ENCODE data around the gene SMURF2. TPM values are rescaled to one million over a fixed set of nuclear protein-coding genes. Genes with fewer than 3 reads are reported as not detected.

The SMURF2 gene
- total RNA-seq, 1 experiment from 2014 or later = 35.3 TPM

DNA sequence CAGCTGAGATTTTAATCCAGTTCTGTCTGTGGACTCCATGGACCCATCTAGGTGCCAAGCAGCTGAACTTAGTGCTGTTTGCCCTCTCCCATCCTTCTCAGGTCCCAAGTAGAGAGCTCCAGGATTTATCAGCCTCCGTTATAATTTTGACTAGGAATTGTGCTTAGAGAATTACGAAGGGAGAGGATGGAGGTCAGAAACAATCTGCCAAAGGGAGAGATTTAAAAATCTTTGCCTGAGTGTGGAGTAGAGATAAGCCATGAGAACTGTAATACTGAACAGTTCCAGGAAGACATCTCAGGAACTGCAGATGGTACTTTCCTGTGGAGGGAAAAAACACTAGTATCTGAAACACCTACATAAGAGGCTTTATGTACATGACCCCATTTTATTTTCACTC lies 128.3 kb downstream of the SMURF2 start:
- Histone ChIP-seq H4K8ac (replicated peaks; ENCODE audit: insufficient read length, low read depth, low read length) (no peak overlapping the region), H3K18ac (ENCODE audit: insufficient read length, low read depth, low read length) (no peak overlapping the region), H3K56ac (ENCODE audit: insufficient read length, low read depth, low read length) (no peak overlapping the region), H2AK5ac (ENCODE audit: insufficient read length, low read length) (no peak overlapping the region), H3K14ac (ENCODE audit: insufficient read depth, low read length) (no peak overlapping the region), H2BK5ac (ENCODE audit: insufficient read length, low read length) (no peak overlapping the region), H2BK15ac (ENCODE audit: low read depth, low read length) (no peak overlapping the region), H3K9ac (ENCODE audit: extremely low read depth, insufficient read length, low read length) (no peak overlapping the region), H3K4ac (ENCODE audit: low read depth, low read length) (no peak overlapping the region), H3K23me2 (ENCODE audit: insufficient read length, low read depth, low read length, poor library complexity, severe bottlenecking) (no peaks in the 10 kb centered on the region), H2BK12ac (ENCODE audit: insufficient read length, low read depth, low read length) (no peak overlapping the region), H4K5ac (ENCODE audit: insufficient read length, low read depth, low read length) (no peak overlapping the region), H2BK20ac (ENCODE audit: low read depth, low read length, poor library complexity, severe bottlenecking) (no peak overlapping the region), H3K23ac (ENCODE audit: insufficient read length, low read depth, low read length) (no peak overlapping the region), H3K79me2 (ENCODE audit: insufficient read depth, low read length) (no peaks in the 10 kb centered on the region), H3K27me3 (ENCODE audit: insufficient read depth, low read length) (no peaks in the 10 kb centered on the region), H3K79me1 (ENCODE audit: insufficient read depth, low read depth, low read length, poor library complexity, severe bottlenecking) (no peaks in the 10 kb centered on the region), H2BK120ac (ENCODE audit: low read depth, low read length, poor library complexity, severe bottlenecking) (no peak overlapping the region), H3K4me2 (ENCODE audit: insufficient read depth, insufficient read length, low read length) (no peak overlapping the region), H4K20me1 (ENCODE audit: control insufficient read depth, insufficient read depth, insufficient read length) (no peaks in the 10 kb centered on the region), H2AFZ (ENCODE audit: low read length) (no peak overlapping the region), H3K27ac (ENCODE audit: insufficient read length, low read depth, low read length) (no peak overlapping the region), H3K9me3 (ENCODE audit: control insufficient read depth, low read depth, low read length) (no peaks in the 10 kb centered on the region), H3K4me1 (ENCODE audit: insufficient read depth, low read length) (no peaks in the 10 kb centered on the region), H4K91ac (ENCODE audit: insufficient read length, low read depth, low read length) (no peak overlapping the region), H3T11ph (ENCODE audit: low read length) (no peak overlapping the region)
- H3K27ac Mint-ChIP-seq = no peak overlapping the region; a peak in 1 of 7 replicates
- no CpG with 5 or more reads among the region's 2 CpGs for WGBS (ENCODE audit: extremely low coverage, insufficient read length, low lambda C conversion rate)
- H3K4me1 Mint-ChIP-seq = no peaks in the 10 kb centered on the region
- TF ChIP-seq, protein P1, sequence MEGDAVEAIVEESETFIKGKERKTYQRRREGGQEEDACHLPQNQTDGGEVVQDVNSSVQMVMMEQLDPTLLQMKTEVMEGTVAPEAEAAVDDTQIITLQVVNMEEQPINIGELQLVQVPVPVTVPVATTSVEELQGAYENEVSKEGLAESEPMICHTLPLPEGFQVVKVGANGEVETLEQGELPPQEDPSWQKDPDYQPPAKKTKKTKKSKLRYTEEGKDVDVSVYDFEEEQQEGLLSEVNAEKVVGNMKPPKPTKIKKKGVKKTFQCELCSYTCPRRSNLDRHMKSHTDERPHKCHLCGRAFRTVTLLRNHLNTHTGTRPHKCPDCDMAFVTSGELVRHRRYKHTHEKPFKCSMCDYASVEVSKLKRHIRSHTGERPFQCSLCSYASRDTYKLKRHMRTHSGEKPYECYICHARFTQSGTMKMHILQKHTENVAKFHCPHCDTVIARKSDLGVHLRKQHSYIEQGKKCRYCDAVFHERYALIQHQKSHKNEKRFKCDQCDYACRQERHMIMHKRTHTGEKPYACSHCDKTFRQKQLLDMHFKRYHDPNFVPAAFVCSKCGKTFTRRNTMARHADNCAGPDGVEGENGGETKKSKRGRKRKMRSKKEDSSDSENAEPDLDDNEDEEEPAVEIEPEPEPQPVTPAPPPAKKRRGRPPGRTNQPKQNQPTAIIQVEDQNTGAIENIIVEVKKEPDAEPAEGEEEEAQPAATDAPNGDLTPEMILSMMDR (conservative IDR thresholded peaks at IDR 0.05) = no peak
- H3K36me3 Mint-ChIP-seq (ENCODE audit: insufficient read depth in 1 of 3, low read depth in 3 of 3) = peaks cover 39 to 95% (median 78%) of the 10 kb centered on the region in 3 experiments
- DNase-seq = no peak
- H3K9me3 Mint-ChIP-seq = no peaks in the 10 kb centered on the region
- no peaks in the 10 kb centered on the region for H3K27me3 Mint-ChIP-seq (ENCODE audit: low read depth)
- no peak overlapping the region for H3K4me3 Mint-ChIP-seq
